Activated CD8-positive, alpha-beta T cell treated with anti-CD3 and anti-CD28 coated beads, Interleukin-2, amount 10 ng/mL, durations not matched to agents 7 days and 5 days (primary cell): ENCODE results near the gene UBTF. TPM values are rescaled to one million over a fixed set of nuclear protein-coding genes. Genes with fewer than 3 reads are reported as not detected.

Source experiments
- ATAC-seq: fragments of 150-1000 bp; cut with Tn5 transposase; one replicate; pipeline ENCODE4 v1.10.0; 2021; ENCODE audit warnings: moderate library complexity
- CTCF ChIA-PET: fragments of 350-600 bp; sonication (Branson Sonifier 250); formaldehyde crosslinking; loops from one replicate; lab custom pipeline; 2021; ENCODE audit warnings: antibody characterized with exemption; lab: Charles Lee
- POLR2A ChIA-PET: fragments of 350-600 bp; sonication (Branson Sonifier 250); formaldehyde crosslinking; loops from one replicate; lab custom pipeline; 2021; ENCODE audit warnings: antibody characterized with exemption; lab: Charles Lee
- DNase-seq: peaks from one replicate; pipeline ENCODE4 v3.0.0-alpha.2; 2020
- H3K27ac Mint-ChIP-seq: one replicate; pipeline ENCODE4 v1.8.0; 2021; ENCODE audit warnings: mild to moderate bottlenecking, mixed read lengths
- H3K27me3 Mint-ChIP-seq: one replicate; pipeline ENCODE4 v1.8.0; 2021; ENCODE audit warnings: low read depth, mixed read lengths
- H3K36me3 Mint-ChIP-seq: one replicate; pipeline ENCODE4 v1.8.0; 2021; ENCODE audit warnings: low read depth, mixed read lengths
- H3K4me1 Mint-ChIP-seq: one replicate; pipeline ENCODE4 v1.8.0; 2021; ENCODE audit warnings: low read depth, mixed read lengths
- H3K4me3 Mint-ChIP-seq: one replicate; pipeline ENCODE4 v1.8.0; 2021; ENCODE audit warnings: mild to moderate bottlenecking, mixed read lengths
- H3K9me3 Mint-ChIP-seq: one replicate; pipeline ENCODE4 v1.8.0; 2022; ENCODE audit warnings: mixed read lengths; ENCODE audit not compliant: insufficient read depth
- total RNA-seq, 2 experiments: library from RNA; stranded (reverse); gene quantifications; one replicate each; pipeline ENCODE4 v1.2.3, GENCODE V29; 2021

Gene UBTF
- total RNA-seq, 2 experiments from 2014 or later: 165 to 182 TPM

- Mint-ChIP-seq H3K36me3 (peaks cover 29% of the 10 kb centered on the region), H3K4me1 (peaks cover 29% of the 10 kb centered on the region), H3K4me3 (peak overlapping the region; percentile 88), H3K27ac (peak overlapping the region; percentile 92), H3K9me3 (no peaks in the 10 kb centered on the region), H3K27me3 (no peaks in the 10 kb centered on the region)
- DNase-seq (peak; percentile 62), ATAC-seq (peak; percentile 6)
- POLR2A ChIA-PET: interaction anchor here (0.6 to 6.6 kb wide), 15 partner anchors 10 to 105 kb away, joined by 3 to 59 read pairs (median 5); partner anchors contain the start of genes HDAC5, SLC25A39 and TMUB2
- CTCF ChIA-PET: interaction anchor here (0.7 to 4.8 kb wide), 13 partner anchors 10 to 125 kb away, joined by 3 to 45 read pairs (median 7); partner anchors contain the start of genes GRN and TMUB2
Observed at GRCh38 chr17:44220213-44221083, 973 bp upstream of the UBTF start.

GRCh38 chr17:44219108-44219615, 313 bp downstream of the UBTF start:
- POLR2A ChIA-PET: interaction anchor here (0.8 to 6.6 kb wide), 8 partner anchors 17 to 106 kb away, joined by 3 to 59 read pairs (median 4); partner anchors contain the start of genes HDAC5, SLC25A39 and TMUB2
- H3K4me3 Mint-ChIP-seq: peak overlapping the region; percentile 34
- peaks cover 42% of the 10 kb centered on the region for H3K4me1 Mint-ChIP-seq
- peaks cover 42% of the 10 kb centered on the region for H3K36me3 Mint-ChIP-seq
- ATAC-seq (peak; percentile 49), DNase-seq (peak; percentile 77)
- CTCF ChIA-PET: interaction anchor here (1.0 to 4.8 kb wide), 6 partner anchors 9 to 108 kb away, joined by 3 to 45 read pairs (median 7); partner anchors contain the start of gene TMUB2
- H3K9me3 Mint-ChIP-seq: no peaks in the 10 kb centered on the region
- peak overlapping the region; percentile 34 for H3K27ac Mint-ChIP-seq
- no peaks in the 10 kb centered on the region for H3K27me3 Mint-ChIP-seq

- H3K4me3 Mint-ChIP-seq: peak overlapping the region; percentile 97
- ATAC-seq (peak; percentile 60), DNase-seq (peak; percentile 90)
- peak overlapping the region; percentile 85 for H3K27ac Mint-ChIP-seq
- no peaks in the 10 kb centered on the region for H3K27me3 Mint-ChIP-seq
- no peaks in the 10 kb centered on the region for H3K9me3 Mint-ChIP-seq
- peaks cover 46% of the 10 kb centered on the region for H3K4me1 Mint-ChIP-seq
- H3K36me3 Mint-ChIP-seq: peaks cover 48% of the 10 kb centered on the region
- POLR2A ChIA-PET: interaction anchor here (0.8 to 6.6 kb wide), 6 partner anchors 14 to 107 kb away, joined by 3 to 59 read pairs (median 20); partner anchors contain the start of genes ATXN7L3, SLC25A39 and TMUB2
- CTCF ChIA-PET: interaction anchor here (0.7 to 1.8 kb wide), 8 partner anchors 9 to 112 kb away, joined by 3 to 14 read pairs (median 6); no protein-coding TSS in a partner anchor
Observed at GRCh38 chr17:44218344-44219107, 949 bp downstream of the UBTF start.

- ATAC-seq: no peak
- Mint-ChIP-seq H3K9me3 (no peaks in the 10 kb centered on the region), H3K27me3 (no peaks in the 10 kb centered on the region), H3K27ac (peak overlapping the region; percentile 85), H3K4me1 (peaks cover 52% of the 10 kb centered on the region), H3K4me3 (peak overlapping the region; percentile 97), H3K36me3 (peaks cover 55% of the 10 kb centered on the region)
- peak; percentile 47 for DNase-seq
- ChIA-PET CTCF (interaction anchor here (0.9 to 4.6 kb wide), 13 partner anchors 8 to 128 kb away, joined by 3 to 37 read pairs (median 7); partner anchors contain the start of gene GRN), POLR2A (interaction anchor here (0.7 to 6.6 kb wide), 7 partner anchors 9 to 107 kb away, joined by 3 to 59 read pairs (median 15); partner anchors contain the start of genes ATXN7L3, SLC25A39 and TMUB2)
Observed at GRCh38 chr17:44217738-44218343, 1.6 kb downstream of the UBTF start.

- H3K4me1 Mint-ChIP-seq: peaks cover 50% of the 10 kb centered on the region
- DNase-seq (no peak), ATAC-seq (no peak)
- peak overlapping the region; percentile 85 for H3K27ac Mint-ChIP-seq
- POLR2A ChIA-PET: interaction anchor here (0.6 to 6.6 kb wide), 10 partner anchors 9 to 129 kb away, joined by 3 to 59 read pairs (median 4); partner anchors contain the start of genes ATXN7L3, HDAC5 and SLC25A39
- CTCF ChIA-PET: interaction anchor here (0.7 to 4.6 kb wide), 18 partner anchors 11 to 317 kb away, joined by 3 to 37 read pairs (median 4); partner anchors contain the start of genes GRN, HDAC5 and SLC25A39
- H3K9me3 Mint-ChIP-seq: no peaks in the 10 kb centered on the region
- H3K36me3 Mint-ChIP-seq: peaks cover 55% of the 10 kb centered on the region
- no peaks in the 10 kb centered on the region for H3K27me3 Mint-ChIP-seq
- peak overlapping the region; percentile 97 for H3K4me3 Mint-ChIP-seq
Observed at GRCh38 chr17:44216694-44217093, 2.8 kb downstream of the UBTF start.

- ATAC-seq (no peak), DNase-seq (peak; percentile 75)
- Mint-ChIP-seq H3K27ac (peak overlapping the region; percentile 85), H3K27me3 (no peaks in the 10 kb centered on the region), H3K36me3 (peaks cover 56% of the 10 kb centered on the region), H3K4me3 (peak overlapping the region; percentile 97), H3K4me1 (peaks cover 52% of the 10 kb centered on the region), H3K9me3 (no peaks in the 10 kb centered on the region)
- ChIA-PET CTCF (interaction anchor here (0.8 to 4.6 kb wide), 15 partner anchors 10 to 318 kb away, joined by 3 to 37 read pairs (median 6); partner anchors contain the start of genes GRN and SLC25A39), POLR2A (interaction anchor here (0.6 to 6.6 kb wide), 9 partner anchors 8 to 130 kb away, joined by 3 to 59 read pairs (median 4); partner anchors contain the start of genes ATXN7L3, HDAC5 and SLC25A39)
Observed at GRCh38 chr17:44216173-44216572, 3.3 kb downstream of the UBTF start.

- ChIA-PET CTCF (interaction anchor here (2.0 to 6.7 kb wide), 5 partner anchors 11 to 136 kb away, joined by 7 to 68 read pairs (median 14); partner anchors contain the start of gene GRN), POLR2A (interaction anchor here (0.9 to 2.0 kb wide), 4 partner anchors 10 to 114 kb away, joined by 3 to 6 read pairs (median 3); no protein-coding TSS in a partner anchor)
- no peak for ATAC-seq
- no peak for DNase-seq
- Mint-ChIP-seq H3K9me3 (no peaks in the 10 kb centered on the region), H3K27ac (peak overlapping the region; percentile 85), H3K36me3 (peaks cover 62% of the 10 kb centered on the region), H3K4me3 (peak overlapping the region; percentile 97), H3K27me3 (no peaks in the 10 kb centered on the region), H3K4me1 (peaks cover 59% of the 10 kb centered on the region)
Observed at GRCh38 chr17:44214896-44215295, 4.6 kb downstream of the UBTF start.

- no peak for ATAC-seq
- H3K27me3 Mint-ChIP-seq: no peaks in the 10 kb centered on the region
- ChIA-PET CTCF (interaction anchor here (2.0 to 6.7 kb wide), 3 partner anchors 10 to 131 kb away, joined by 7 to 68 read pairs (median 37); partner anchors contain the start of gene GRN), POLR2A (interaction anchor here (0.7 to 2.0 kb wide), 6 partner anchors 10 to 214 kb away, joined by 3 to 6 read pairs (median 3); no protein-coding TSS in a partner anchor)
- H3K9me3 Mint-ChIP-seq: no peaks in the 10 kb centered on the region
- peak overlapping the region; percentile 85 for H3K27ac Mint-ChIP-seq
- peaks cover 66% of the 10 kb centered on the region for H3K4me1 Mint-ChIP-seq
- H3K36me3 Mint-ChIP-seq: peaks cover 69% of the 10 kb centered on the region
- no peak overlapping the region for H3K4me3 Mint-ChIP-seq
- no peak for DNase-seq
Observed at GRCh38 chr17:44214230-44214494, 5.3 kb downstream of the UBTF start.

GRCh38 chr17:44213403-44214229, 5.9 kb downstream of the UBTF start:
- no peak for ATAC-seq
- H3K36me3 Mint-ChIP-seq: peaks cover 73% of the 10 kb centered on the region
- DNase-seq: no peak
- H3K27me3 Mint-ChIP-seq: no peaks in the 10 kb centered on the region
- H3K4me1 Mint-ChIP-seq: peaks cover 67% of the 10 kb centered on the region
- H3K4me3 Mint-ChIP-seq: no peak overlapping the region
- H3K27ac Mint-ChIP-seq: peak overlapping the region; percentile 85
- CTCF ChIA-PET: interaction anchor here (2.0 to 6.7 kb wide), 4 partner anchors 9 to 139 kb away, joined by 7 to 68 read pairs (median 48); partner anchors contain the start of gene GRN
- no peaks in the 10 kb centered on the region for H3K9me3 Mint-ChIP-seq
- POLR2A ChIA-PET: interaction anchor here (0.7 to 2.0 kb wide), 5 partner anchors 9 to 214 kb away, joined by 3 to 6 read pairs (median 3); no protein-coding TSS in a partner anchor
